HG03095 (cell line): ENCODE data around the gene TM2D3.

Experiments
- ATAC-seq: cut with Tn5 transposase; IDR thresholded peaks from one replicate; pipeline ENCODE4 v1.9.1; 2021; ENCODE audit warnings: moderate library complexity; ENCODE audit not compliant: unreplicated experiment

Gene TM2D3

DNA sequence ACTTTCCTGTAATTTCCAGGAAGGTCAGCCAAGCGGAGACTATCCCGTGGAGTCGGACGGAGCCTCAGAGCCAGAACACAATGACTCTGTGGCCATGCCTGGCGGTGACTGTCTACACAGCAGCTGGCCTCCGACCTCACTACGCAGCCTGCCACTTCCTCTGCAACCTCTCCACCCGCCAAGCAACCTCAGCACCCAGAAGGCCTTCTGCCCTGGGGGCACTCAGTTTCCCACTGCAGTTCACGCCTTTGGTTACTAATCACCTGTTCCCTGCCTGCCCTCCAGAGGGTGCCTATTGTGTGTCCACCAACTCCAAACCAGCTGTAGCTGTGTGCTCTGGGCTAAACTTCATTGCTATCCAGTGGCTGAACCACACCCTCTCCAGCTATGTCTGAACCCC lies 44.0 kb downstream of the TM2D3 start:
- ATAC-seq = no peak

DNA sequence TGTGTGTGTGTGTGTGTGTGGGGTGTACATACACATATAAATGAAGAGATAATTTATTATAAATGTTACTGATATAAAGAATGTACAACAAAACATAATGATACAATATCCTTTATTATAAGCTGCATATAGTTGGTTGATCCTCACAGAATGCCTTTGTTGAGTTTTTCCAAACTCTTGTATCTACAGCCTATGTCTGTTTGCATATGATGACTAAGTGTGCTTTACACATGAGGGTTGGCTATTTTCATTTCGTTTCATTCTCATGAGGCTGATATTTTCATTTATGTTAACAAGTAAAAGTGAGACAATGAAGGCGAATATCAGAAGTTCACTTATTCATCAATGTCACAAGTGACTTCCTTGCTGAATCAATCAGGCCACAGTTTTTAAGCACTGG lies 45.1 kb downstream of the TM2D3 start:
- ATAC-seq = no peak

DNA sequence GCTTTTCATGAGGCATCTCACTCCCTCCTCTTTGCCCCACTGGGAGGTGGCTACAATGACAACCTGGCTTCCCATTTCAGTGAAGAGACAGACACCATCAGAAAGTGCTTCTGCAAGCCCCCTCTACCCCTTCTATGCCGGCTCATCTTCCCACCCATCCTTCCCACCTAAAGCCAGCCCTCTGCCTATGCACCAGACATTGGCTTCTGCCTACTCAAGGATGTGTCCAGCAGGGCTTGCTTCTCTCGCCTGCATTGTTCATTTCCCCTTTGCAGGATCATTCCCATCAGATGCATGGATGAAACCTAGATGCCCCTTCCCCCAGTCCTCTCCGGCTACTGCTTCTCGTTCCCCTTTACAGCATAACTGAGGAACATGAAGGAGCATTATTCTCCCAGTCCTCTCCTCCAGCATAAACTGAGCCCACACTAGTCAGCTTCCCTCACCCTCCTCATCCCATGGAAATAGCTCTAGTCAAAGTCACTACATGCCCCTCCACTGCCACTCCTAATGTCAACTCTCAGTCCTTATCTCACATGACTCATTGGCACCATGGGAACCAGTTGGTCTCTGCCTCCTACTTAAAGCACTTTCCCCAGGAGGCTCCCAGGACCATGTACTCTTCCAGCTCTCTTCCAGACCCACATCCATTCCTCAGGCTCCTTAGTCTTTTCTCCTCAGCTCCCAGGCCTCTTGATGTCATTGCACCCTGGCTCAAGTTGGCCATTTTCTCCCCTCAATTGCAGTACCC lies 47.9 kb downstream of the TM2D3 start:
- ATAC-seq = no peak

DNA sequence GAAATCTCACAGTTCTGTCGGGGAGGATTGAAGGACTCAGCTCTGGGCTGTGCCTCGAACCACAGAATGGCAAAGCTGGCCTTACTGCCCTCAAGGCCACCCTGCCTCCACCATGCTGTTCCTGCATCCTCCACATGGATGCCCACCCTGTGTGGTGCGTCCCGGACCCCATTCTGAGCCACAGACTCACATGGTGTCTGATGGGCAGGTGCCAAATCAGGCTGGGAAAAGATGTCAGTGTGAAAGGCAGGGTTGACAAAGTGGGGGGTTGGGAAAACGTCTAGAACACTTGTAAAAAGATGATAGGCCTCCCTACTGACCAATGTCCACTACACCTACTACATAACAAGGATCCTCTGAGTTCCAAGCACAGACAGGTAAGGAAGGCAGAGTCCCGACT lies 49.4 kb downstream of the TM2D3 start:
- ATAC-seq = no peak

DNA sequence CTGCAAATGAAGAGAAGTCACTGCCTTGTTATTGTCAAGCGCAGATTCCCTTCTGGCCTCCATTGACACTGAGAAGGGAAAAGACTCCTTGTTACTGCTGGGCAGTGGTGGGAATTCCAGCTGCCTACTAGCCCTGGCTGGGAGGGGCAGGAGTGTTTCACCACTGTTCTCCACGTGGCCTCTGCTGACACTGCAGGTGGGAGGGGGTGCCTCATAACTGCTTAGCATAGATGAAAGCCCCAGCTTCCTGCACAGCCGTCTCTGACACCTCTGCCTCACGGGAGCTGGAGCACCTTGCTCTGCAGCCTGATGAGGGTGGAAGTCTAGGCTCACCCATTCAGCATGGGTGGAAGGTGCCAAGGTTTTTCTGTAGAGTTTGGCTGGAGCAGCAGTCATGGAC lies 52.1 kb downstream of the TM2D3 start:
- ATAC-seq = no peak

DNA sequence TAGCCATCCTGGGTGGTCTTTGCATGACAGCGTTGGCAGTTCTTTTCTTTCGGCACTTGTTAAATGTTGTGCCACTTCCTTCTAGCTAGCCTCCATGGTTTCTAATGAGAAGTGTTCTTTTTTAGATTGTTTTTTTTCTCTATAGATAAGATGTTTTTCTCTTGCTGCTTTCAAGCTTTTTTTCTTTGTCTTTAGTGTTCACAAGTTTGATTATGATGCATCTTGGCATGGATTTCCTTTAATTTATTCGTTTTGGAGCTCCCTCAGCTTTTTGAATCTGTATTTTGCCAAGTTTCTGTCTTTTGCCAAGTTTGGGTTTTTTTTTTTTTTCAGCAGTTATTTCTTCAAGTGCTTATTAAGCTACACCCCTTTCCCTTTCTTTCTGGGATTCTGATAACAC lies 53.1 kb downstream of the TM2D3 start:
- ATAC-seq = no peak

DNA sequence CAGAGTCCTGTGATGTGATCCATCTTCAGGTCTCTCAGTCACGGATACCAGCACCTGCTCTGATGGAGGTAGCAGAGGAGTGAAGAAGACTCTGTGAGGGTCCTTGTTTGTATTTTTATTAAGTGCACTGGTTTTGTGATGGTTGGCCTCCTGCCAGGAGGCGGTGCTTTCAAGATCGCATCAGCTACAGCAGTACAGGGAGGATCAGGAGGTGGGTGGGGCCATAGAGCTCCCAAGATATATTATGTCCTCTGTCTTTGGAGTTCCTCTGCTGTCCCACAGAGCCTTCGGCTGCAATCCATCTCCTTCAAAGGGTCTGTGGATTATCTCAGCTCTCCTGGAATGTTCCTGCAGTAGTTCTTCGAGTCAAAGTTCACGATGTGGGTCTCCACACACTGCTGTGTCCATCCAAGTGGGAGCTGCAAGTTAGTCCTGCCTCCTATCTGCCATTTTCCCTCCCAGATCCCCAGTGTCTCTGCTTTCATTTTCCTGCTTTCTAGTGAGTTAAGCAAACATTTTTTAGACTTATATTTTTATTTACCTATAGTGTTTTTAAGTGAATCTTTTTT lies 54.7 kb downstream of the TM2D3 start:
- ATAC-seq = no peak

DNA sequence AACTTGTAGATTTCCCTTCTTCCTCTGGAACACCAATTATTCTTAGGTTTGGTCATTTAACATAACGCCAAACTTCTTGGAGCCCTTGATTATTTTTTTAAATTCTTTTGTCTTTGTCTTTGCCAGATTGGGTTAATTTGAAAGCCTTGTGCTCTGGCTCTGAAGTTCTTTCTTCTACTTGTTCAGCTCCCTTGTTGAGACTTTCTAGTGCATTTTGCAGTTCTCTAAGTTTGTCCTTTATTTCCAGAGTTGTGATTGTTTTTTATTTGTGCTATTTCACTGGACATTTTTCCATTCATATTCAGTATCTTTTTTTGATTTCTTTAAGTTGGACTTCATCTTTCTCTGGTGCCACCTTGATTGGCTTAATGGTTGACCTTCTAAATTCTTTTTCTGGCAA lies 55.5 kb downstream of the TM2D3 start:
- no peak for ATAC-seq
